Gastroesophageal sphincter (tissue), 4 donors: ENCODE results near the gene SYT7. TPM values are rescaled to one million over a fixed set of nuclear protein-coding genes. Genes with fewer than 3 reads are reported as not detected.
A peak's percentile ranks its signal among the peaks of the same experiment; 100 is the strongest.

Experiments used
- ATAC-seq: fragments of 150-250 bp; one replicate; pipeline ENCODE4 v1.9.1; 2016; ENCODE audit warnings: mild to moderate bottlenecking, moderate library complexity
- H3K27ac ChIP-seq, 4 donors: fragments of 200-600 bp; sonication (generic) in 3 of 4; 1 replicate in 3 of 4; 2 replicates in 1 of 4; pipeline ENCODE4 v1.5.1; 2016 to 2019
- H3K27me3 ChIP-seq: fragments of 200-600 bp; sonication (generic); one replicate; pipeline ENCODE4 v1.5.1; 2019
- H3K36me3 ChIP-seq, 2 donors: fragments of 200-600 bp; sonication (generic); one replicate each; pipeline ENCODE4 v1.5.1; 2019; ENCODE audit warnings: control low read depth in 1 of 2
- H3K4me1 ChIP-seq, 3 donors: fragments of 200-600 bp; sonication (generic); 1 replicate in 2 of 3; 2 replicates in 1 of 3; pipeline ENCODE4 v1.5.1; 2016 to 2019; ENCODE audit warnings: control low read depth in 2 of 3
- H3K4me3 ChIP-seq, 2 donors: fragments of 200-600 bp; sonication (generic); one replicate each; pipeline ENCODE4 v1.5.1; 2019; ENCODE audit warnings: mild to moderate bottlenecking in 1 of 2, moderate library complexity in 1 of 2
- H3K9me3 ChIP-seq, 3 donors: fragments of 200-600 bp; sonication (generic); one replicate each; pipeline ENCODE4 v1.5.1; 2017 to 2019; ENCODE audit warnings: control low read depth in 2 of 3
- CTCF ChIP-seq, 4 experiments: fragments of 200-600 bp in 2 of 4; fragments of 450-650 bp in 2 of 4; sonication (generic) in 1 of 4; IDR thresholded peaks; one replicate each; pipeline ENCODE4 v1.5.1; 2017 to 2019; ENCODE audit warnings: antibody characterized with exemption in 4 of 4, mild to moderate bottlenecking in 2 of 4, moderate library complexity in 2 of 4
- EP300 ChIP-seq: sonication (generic); formaldehyde crosslinking; IDR thresholded peaks from one replicate; pipeline ENCODE4 v1.6.1; 2017; ENCODE audit warnings: antibody characterized with exemption, mild to moderate bottlenecking
- POLR2A ChIP-seq, 2 donors: fragments of 450-650 bp; IDR thresholded peaks; one replicate each; pipeline ENCODE4 v1.6.1; 2017; ENCODE audit warnings: antibody characterized with exemption in 2 of 2, mild to moderate bottlenecking in 2 of 2, moderate library complexity in 1 of 2
- POLR2AphosphoS5 ChIP-seq: sonication (generic); formaldehyde crosslinking; IDR thresholded peaks from one replicate; pipeline ENCODE4 v1.6.1; 2017; ENCODE audit warnings: antibody characterized with exemption
- WGBS, 2 donors: methylation state at CpG; one replicate each; pipeline ENCODE4 v1.1.5; 2018; ENCODE audit warnings: low coverage in 1 of 2; 5-methylcytosine and 5-hydroxymethylcytosine counted together
- total RNA-seq, 4 donors: library from RNA; depleted of rRNA; stranded (reverse); fragments of >200 nt; gene quantifications; one replicate each; pipeline ENCODE4 v1.1.0, GENCODE V29; 2016

Gene SYT7
- total RNA-seq, 4 donors from 2014 or later, result 1.8 to 3.7 (median 3.1) TPM

- Histone ChIP-seq H3K4me3 (no peak overlapping the region), H3K27ac (peak overlapping the region in 3 of 4 donors; percentile 6 to 67 (median 20)), H3K4me1 (peaks cover 0 to 32% (median 20%) of the 10 kb centered on the region in 3 donors), H3K36me3 (peaks cover 0 to 22% of the 10 kb centered on the region in 2 donors), H3K9me3 (no peaks in the 10 kb centered on the region), H3K27me3 (no peaks in the 10 kb centered on the region)
- no peak for TF ChIP-seq POLR2AphosphoS5
- no peak for TF ChIP-seq POLR2A (IDR thresholded peaks at IDR 0.05)
- TF ChIP-seq CTCF (IDR thresholded peaks at IDR 0.05), result no peak
- TF ChIP-seq EP300, result no peak
- ATAC-seq, result no peak
- WGBS, 2 donors, result 40 to 64% methylated on average over 1 to 3 of the region's 13 CpGs
Observed at GRCh38 chr11:61489833-61490721, 90.8 kb downstream of the SYT7 start.

DNA sequence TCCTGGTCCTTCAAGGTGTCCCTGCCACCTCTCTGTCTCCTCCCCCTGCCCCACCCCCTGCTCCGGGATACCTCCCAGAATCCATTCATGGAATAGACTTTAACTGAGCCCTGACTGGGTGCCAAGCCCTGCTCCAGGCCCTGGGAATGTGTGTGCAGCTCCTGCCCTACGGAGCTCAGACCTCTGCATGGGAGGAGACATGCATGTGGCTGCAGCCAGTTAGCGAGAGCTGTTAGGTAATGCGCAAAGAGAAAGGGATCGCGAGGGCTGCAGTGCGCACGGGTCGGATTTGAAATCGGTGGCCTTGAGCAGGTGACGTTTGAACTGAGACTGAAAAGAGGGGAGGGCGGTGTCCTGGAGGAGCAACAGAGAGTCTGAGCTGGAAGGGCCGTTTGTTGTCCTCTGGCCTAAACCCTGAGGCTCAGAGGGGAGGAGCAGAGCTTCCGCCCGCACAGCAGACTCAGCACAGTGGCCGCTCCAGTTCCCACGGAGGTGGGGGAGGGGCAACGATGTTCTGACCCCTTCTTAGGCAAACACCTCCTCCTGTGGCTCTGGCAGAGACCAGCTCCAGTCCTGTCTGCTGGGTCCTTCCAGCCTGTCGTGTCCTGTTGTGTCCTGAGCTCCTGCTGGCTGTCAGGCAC, 92.1 kb downstream of the SYT7 start:
- Histone ChIP-seq H3K4me1 (peaks cover 0 to 32% (median 20%) of the 10 kb centered on the region in 3 donors), H3K36me3 (peaks cover 0 to 28% of the 10 kb centered on the region in 2 donors), H3K4me3 (peak overlapping the region in 1 of 2 donors; percentile 3), H3K27ac (peak overlapping the region in 3 of 4 donors; percentile 4 to 67 (median 20)), H3K9me3 (no peaks in the 10 kb centered on the region), H3K27me3 (no peaks in the 10 kb centered on the region)
- TF ChIP-seq POLR2A (IDR thresholded peaks at IDR 0.05) (no peak), CTCF (IDR thresholded peaks at IDR 0.05) (no peak), EP300 (no peak), POLR2AphosphoS5 (no peak)
- 44% methylated on average over 12 of the region's 19 CpGs; no CpG with 5 or more reads in 1 of the 2 donors for WGBS, 2 donors
- peak; percentile 44 for ATAC-seq

DNA sequence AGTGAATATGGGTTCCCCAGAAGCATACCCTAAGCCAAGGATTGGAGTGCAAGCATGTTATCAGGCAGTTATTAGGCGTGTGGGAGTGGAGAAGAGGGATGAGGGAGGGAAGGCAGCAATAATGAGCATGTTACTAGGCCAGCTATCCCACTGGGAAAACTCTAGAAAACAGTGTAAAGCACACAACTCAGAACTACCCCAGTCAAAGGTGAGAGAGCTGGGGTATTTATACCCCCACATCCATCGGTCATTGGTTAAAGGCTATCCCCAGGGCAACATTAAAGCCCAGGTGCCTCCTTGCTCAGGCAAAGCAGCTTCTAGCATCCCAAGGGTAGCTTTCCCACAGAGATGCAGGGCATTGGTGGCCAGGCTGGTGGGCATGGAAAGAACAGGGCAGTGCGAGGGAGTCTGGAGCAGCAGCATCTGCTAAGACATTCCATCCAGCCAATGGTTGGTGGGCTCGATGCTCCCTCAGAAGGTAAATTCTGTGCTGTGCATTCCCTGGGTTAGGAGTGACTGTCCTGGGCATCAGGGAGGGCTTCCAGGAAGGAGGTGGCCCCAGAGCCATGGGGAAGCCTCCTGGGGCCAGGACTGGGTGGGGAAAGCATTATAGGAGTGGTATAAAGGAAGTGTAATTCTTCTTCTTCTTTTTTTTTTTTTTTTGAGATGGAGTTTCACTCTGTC, 93.4 kb downstream of the SYT7 start:
- H3K27me3 ChIP-seq, result peaks cover 5% of the 10 kb centered on the region
- WGBS, 2 donors, result 94 to 100% methylated on average over 2 to 4 of the region's 4 CpGs
- no peaks in the 10 kb centered on the region for H3K9me3 ChIP-seq
- TF ChIP-seq POLR2AphosphoS5 (no peak), POLR2A (IDR thresholded peaks at IDR 0.05) (no peak), CTCF (IDR thresholded peaks at IDR 0.05) (no peak), EP300 (no peak)
- no peak overlapping the region for H3K27ac ChIP-seq
- peaks cover 0 to 32% (median 20%) of the 10 kb centered on the region in 3 donors for H3K4me1 ChIP-seq
- H3K36me3 ChIP-seq, result peaks cover 0 to 28% of the 10 kb centered on the region in 2 donors
- no peak overlapping the region for H3K4me3 ChIP-seq
- ATAC-seq, result no peak

GRCh38 chr11:61486779-61487178, 94.1 kb downstream of the SYT7 start:
- Histone ChIP-seq H3K36me3 (peaks cover 0 to 28% of the 10 kb centered on the region in 2 donors), H3K27ac (no peak overlapping the region), H3K9me3 (no peaks in the 10 kb centered on the region), H3K27me3 (peaks cover 12% of the 10 kb centered on the region), H3K4me3 (no peak overlapping the region), H3K4me1 (peaks cover 0 to 36% (median 20%) of the 10 kb centered on the region in 3 donors)
- ATAC-seq, result no peak
- TF ChIP-seq POLR2AphosphoS5 (no peak), EP300 (no peak), CTCF (IDR thresholded peaks at IDR 0.05) (no peak), POLR2A (IDR thresholded peaks at IDR 0.05) (no peak)
- 88 to 100% methylated on average over 1 to 4 of the region's 5 CpGs for WGBS, 2 donors
